ENCODE measurements around the gene HS6ST2.

Gene HS6ST2

DNA sequence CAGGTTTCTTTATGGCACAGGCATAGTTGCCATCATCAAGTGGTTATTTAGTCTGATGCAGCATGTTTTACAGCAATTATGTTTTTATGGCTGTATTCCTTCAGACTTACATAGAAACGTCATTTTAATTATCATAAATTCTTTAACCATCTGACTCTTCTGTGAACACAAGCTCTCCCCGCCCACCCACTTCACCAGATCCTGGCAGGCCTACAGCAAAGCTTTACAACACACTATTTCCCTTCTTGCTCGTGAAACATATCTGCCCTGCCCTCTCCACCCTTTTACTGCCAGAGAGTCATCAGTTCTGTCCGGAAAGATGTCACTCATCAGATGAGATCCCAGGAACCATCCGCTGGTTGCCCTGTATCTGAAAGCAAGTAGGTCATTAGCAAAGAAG lies 120.5 kb downstream of the HS6ST2 start (continued):
- TF ChIP-seq SP7 (tag by site-specific recombination; IDR thresholded peaks at IDR 0.05) (peak; percentile 58), FEZF1 (tag by site-specific recombination; IDR thresholded peaks at IDR 0.05) (no peak), KLF16 (tag by site-specific recombination; IDR thresholded peaks at IDR 0.05) (no peak), ZNF23 (tag by site-specific recombination; IDR thresholded peaks at IDR 0.05; ENCODE audit: borderline replicate concordance) (no peak), KLF1 (tag by site-specific recombination; IDR thresholded peaks at IDR 0.05) (0 out of 2 replicates have a peak, but pooled peaks have one; percentile 15), ZNF629 (tag by site-specific recombination; IDR thresholded peaks at IDR 0.05) (peak; percentile 21; the same call in 1 of the 2 replicates), ZNF2 (tag by site-specific recombination; IDR thresholded peaks at IDR 0.05) (peak; percentile 41; the same call in 1 of the 2 replicates), ZNF549 (tag by site-specific recombination; IDR thresholded peaks at IDR 0.05) (no peak), ZNF624 (tag by site-specific recombination; IDR thresholded peaks at IDR 0.05) (no peak), ZNF639 (tag by site-specific recombination; IDR thresholded peaks at IDR 0.05) (no peak)
- TF ChIP-seq, protein P1, sequence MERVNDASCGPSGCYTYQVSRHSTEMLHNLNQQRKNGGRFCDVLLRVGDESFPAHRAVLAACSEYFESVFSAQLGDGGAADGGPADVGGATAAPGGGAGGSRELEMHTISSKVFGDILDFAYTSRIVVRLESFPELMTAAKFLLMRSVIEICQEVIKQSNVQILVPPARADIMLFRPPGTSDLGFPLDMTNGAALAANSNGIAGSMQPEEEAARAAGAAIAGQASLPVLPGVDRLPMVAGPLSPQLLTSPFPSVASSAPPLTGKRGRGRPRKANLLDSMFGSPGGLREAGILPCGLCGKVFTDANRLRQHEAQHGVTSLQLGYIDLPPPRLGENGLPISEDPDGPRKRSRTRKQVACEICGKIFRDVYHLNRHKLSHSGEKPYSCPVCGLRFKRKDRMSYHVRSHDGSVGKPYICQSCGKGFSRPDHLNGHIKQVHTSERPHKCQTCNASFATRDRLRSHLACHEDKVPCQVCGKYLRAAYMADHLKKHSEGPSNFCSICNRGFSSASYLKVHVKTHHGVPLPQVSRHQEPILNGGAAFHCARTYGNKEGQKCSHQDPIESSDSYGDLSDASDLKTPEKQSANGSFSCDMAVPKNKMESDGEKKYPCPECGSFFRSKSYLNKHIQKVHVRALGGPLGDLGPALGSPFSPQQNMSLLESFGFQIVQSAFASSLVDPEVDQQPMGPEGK (tag by site-specific recombination; IDR thresholded peaks at IDR 0.05): no peak
- TF ChIP-seq, protein P2, sequence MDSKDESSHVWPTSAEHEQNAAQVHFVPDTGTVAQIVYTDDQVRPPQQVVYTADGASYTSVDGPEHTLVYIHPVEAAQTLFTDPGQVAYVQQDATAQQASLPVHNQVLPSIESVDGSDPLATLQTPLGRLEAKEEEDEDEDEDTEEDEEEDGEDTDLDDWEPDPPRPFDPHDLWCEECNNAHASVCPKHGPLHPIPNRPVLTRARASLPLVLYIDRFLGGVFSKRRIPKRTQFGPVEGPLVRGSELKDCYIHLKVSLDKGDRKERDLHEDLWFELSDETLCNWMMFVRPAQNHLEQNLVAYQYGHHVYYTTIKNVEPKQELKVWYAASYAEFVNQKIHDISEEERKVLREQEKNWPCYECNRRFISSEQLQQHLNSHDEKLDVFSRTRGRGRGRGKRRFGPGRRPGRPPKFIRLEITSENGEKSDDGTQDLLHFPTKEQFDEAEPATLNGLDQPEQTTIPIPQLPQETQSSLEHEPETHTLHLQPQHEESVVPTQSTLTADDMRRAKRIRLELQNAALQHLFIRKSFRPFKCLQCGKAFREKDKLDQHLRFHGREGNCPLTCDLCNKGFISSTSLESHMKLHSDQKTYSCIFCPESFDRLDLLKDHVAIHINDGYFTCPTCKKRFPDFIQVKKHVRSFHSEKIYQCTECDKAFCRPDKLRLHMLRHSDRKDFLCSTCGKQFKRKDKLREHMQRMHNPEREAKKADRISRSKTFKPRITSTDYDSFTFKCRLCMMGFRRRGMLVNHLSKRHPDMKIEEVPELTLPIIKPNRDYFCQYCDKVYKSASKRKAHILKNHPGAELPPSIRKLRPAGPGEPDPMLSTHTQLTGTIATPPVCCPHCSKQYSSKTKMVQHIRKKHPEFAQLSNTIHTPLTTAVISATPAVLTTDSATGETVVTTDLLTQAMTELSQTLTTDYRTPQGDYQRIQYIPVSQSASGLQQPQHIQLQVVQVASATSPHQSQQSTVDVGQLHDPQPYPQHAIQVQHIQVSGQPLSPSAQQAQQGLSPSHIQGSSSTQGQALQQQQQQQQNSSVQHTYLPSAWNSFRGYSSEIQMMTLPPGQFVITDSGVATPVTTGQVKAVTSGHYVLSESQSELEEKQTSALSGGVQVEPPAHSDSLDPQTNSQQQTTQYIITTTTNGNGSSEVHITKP (tag by site-specific recombination; IDR thresholded peaks at IDR 0.05): no peak

- ChIA-PET POLR2A (interaction anchor here (0.6 kb wide), 1 partner anchor 540 kb away, joined by 6 read pairs; no protein-coding TSS in a partner anchor), CTCF (no interaction called here)
- no peak for TF ChIP-seq ZSCAN16 (tag by site-specific recombination; IDR thresholded peaks at IDR 0.05)
- no peak for TF ChIP-seq ZNF707 (tag by site-specific recombination; IDR thresholded peaks at IDR 0.05)
- peak; percentile 79 for TF ChIP-seq ZEB2 (tag by site-specific recombination; IDR thresholded peaks at IDR 0.05)
- TF ChIP-seq ZNF214 (tag by site-specific recombination; IDR thresholded peaks at IDR 0.05; ENCODE audit: borderline replicate concordance): no peak
- no peak for TF ChIP-seq ZNF350 (tag by site-specific recombination; IDR thresholded peaks at IDR 0.05)
- TF ChIP-seq YY2 (tag by site-specific recombination; IDR thresholded peaks at IDR 0.05): peak; percentile 79
- TF ChIP-seq KLF17 (tag by site-specific recombination; IDR thresholded peaks at IDR 0.05): no peak
- TF ChIP-seq, protein P3, sequence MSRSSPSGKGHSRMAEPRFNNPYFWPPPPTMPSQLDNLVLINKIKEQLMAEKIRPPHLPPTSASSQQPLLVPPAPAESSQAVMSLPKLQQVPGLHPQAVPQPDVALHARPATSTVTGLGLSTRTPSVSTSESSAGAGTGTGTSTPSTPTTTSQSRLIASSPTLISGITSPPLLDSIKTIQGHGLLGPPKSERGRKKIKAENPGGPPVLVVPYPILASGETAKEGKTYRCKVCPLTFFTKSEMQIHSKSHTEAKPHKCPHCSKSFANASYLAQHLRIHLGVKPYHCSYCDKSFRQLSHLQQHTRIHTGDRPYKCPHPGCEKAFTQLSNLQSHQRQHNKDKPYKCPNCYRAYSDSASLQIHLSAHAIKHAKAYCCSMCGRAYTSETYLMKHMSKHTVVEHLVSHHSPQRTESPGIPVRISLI (tag by site-specific recombination; IDR thresholded peaks at IDR 0.05): no peak
- TF ChIP-seq ZBTB17 (tag by site-specific recombination; IDR thresholded peaks at IDR 0.05): peak; percentile 89
- no peak for TF ChIP-seq KLF16 (tag by site-specific recombination; IDR thresholded peaks at IDR 0.05)
- TF ChIP-seq ZNF335 (tag by site-specific recombination; conservative IDR thresholded peaks at IDR 0.05): peak; percentile 41
- TF ChIP-seq ZNF639 (tag by site-specific recombination; IDR thresholded peaks at IDR 0.05): no peak
- TF ChIP-seq, protein P4, sequence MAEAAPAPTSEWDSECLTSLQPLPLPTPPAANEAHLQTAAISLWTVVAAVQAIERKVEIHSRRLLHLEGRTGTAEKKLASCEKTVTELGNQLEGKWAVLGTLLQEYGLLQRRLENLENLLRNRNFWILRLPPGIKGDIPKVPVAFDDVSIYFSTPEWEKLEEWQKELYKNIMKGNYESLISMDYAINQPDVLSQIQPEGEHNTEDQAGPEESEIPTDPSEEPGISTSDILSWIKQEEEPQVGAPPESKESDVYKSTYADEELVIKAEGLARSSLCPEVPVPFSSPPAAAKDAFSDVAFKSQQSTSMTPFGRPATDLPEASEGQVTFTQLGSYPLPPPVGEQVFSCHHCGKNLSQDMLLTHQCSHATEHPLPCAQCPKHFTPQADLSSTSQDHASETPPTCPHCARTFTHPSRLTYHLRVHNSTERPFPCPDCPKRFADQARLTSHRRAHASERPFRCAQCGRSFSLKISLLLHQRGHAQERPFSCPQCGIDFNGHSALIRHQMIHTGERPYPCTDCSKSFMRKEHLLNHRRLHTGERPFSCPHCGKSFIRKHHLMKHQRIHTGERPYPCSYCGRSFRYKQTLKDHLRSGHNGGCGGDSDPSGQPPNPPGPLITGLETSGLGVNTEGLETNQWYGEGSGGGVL (tag by site-specific recombination; IDR thresholded peaks at IDR 0.05): peak; percentile 47; the same call in 1 of the 2 replicates
- no peak for TF ChIP-seq BCL11B (tag by site-specific recombination; IDR thresholded peaks at IDR 0.05; ENCODE audit: low read depth)
- TF ChIP-seq FEZF1 (tag by site-specific recombination; IDR thresholded peaks at IDR 0.05): 0 out of 2 replicates have a peak, but pooled peaks have one; percentile 24
Observed at GRCh38 chrX:132837126-132837525, 121.3 kb downstream of the HS6ST2 start.

More at GRCh38 chrX:132837126-132837525, 121.3 kb downstream of the HS6ST2 start:
- peaks cover 14% of the 10 kb centered on the region for H3K4me1 ChIP-seq (ENCODE audit: control insufficient read depth, insufficient read depth, low read length)
- H3K27ac ChIP-seq (ENCODE audit: extremely low read depth, low read depth, low read length): peak overlapping the region; percentile 25; the same call in 1 of the 2 replicates
- H3K4me3 ChIP-seq (ENCODE audit: low read depth, low read length): no peak overlapping the region
- H3K9me3 ChIP-seq (ENCODE audit: control insufficient read depth, insufficient read depth, low read depth, low read length): no peaks in the 10 kb centered on the region
- H3K36me3 ChIP-seq (ENCODE audit: control insufficient read depth in 2 of 2, insufficient read depth in 1 of 2, low read length in 2 of 2): no peaks in the 10 kb centered on the region
